CD4-positive, CD25-positive, alpha-beta regulatory T cell (primary cell): ENCODE measurements around the gene PDE4D. TPM values are rescaled to one million over a fixed set of nuclear protein-coding genes. Genes with fewer than 3 reads are reported as not detected.
"Not testable (repeated sequence)": the region's sequence is repeated elsewhere in the genome, so short reads cannot be mapped to it uniquely, and the experiment has no call there.

Experiments
- ATAC-seq, 2 donors: fragments of 150-1000 bp; cut with Tn5 transposase; one replicate each; pipeline ENCODE4 v1.10.0; 2021; ENCODE audit warnings: low read depth in 2 of 2, moderate number of reproducible peaks in 2 of 2, moderate library complexity in 1 of 2
- DNase-seq, 3 donors: peaks; one replicate each; pipeline versions ENCODE4 v3.0.0 to v3.0.0-alpha.2; 2012 to 2022; ENCODE audit warnings: mixed read lengths in 1 of 3
- H3K27ac ChIP-seq: one replicate; pipeline ENCODE4 v1.7.0; 2013; ENCODE audit warnings: mild to moderate bottlenecking, low read length; ENCODE audit not compliant: insufficient read depth, poor library complexity, severe bottlenecking
- H3K27me3 ChIP-seq: one replicate; pipeline ENCODE4 v1.7.0; 2013; ENCODE audit warnings: low read length; ENCODE audit not compliant: control insufficient read depth, insufficient read depth
- H3K36me3 ChIP-seq: one replicate; pipeline ENCODE4 v1.7.0; 2013; ENCODE audit warnings: mild to moderate bottlenecking, low read length, moderate library complexity; ENCODE audit not compliant: control insufficient read depth, insufficient read depth
- H3K4me1 ChIP-seq: 2 replicates; pipeline ENCODE4 v1.7.0; 2013; ENCODE audit warnings: mild to moderate bottlenecking, low read length; ENCODE audit not compliant: insufficient read depth, control insufficient read depth, poor library complexity, severe bottlenecking
- H3K4me3 ChIP-seq: one replicate; pipeline ENCODE4 v1.7.0; 2013; ENCODE audit warnings: low read depth, mild to moderate bottlenecking, low read length, moderate library complexity
- H3K9me3 ChIP-seq, 2 experiments: 1 replicate in 1 of 2; 2 replicates in 1 of 2; pipeline ENCODE4 v1.7.0; 2013; ENCODE audit warnings: low read length in 2 of 2, mild to moderate bottlenecking in 1 of 2, moderate library complexity in 1 of 2; ENCODE audit not compliant: control insufficient read depth in 2 of 2
- H3K27ac Mint-ChIP-seq, 3 donors: one replicate each; pipeline ENCODE4 v1.8.0; 2020 to 2022; ENCODE audit warnings: mild to moderate bottlenecking in 3 of 3, mixed read lengths in 3 of 3, moderate library complexity in 2 of 3
- H3K27me3 Mint-ChIP-seq: one replicate; pipeline ENCODE4 v1.8.0; 2022; ENCODE audit warnings: mild to moderate bottlenecking, mixed read lengths
- H3K36me3 Mint-ChIP-seq: one replicate; pipeline ENCODE4 v1.8.0; 2020; ENCODE audit warnings: mixed read lengths
- H3K4me1 Mint-ChIP-seq, 4 donors: one replicate each; pipeline ENCODE4 v1.8.0; 2020 to 2022; ENCODE audit warnings: mixed read lengths in 4 of 4, mild to moderate bottlenecking in 1 of 4
- H3K4me3 Mint-ChIP-seq, 4 donors: one replicate each; pipeline ENCODE4 v1.8.0; 2020 to 2022; ENCODE audit warnings: mild to moderate bottlenecking in 4 of 4, mixed read lengths in 4 of 4, moderate library complexity in 3 of 4
- H3K9me3 Mint-ChIP-seq, 7 donors: one replicate each; pipeline ENCODE4 v1.8.0; 2020 to 2022; ENCODE audit warnings: mixed read lengths in 7 of 7, mild to moderate bottlenecking in 3 of 7, moderate library complexity in 2 of 7
- polyA plus RNA-seq, 4 donors: library from polyadenylated mRNA; unstranded; fragments of 300-500 nt; fragmentation: Illumina TruSeq; gene quantifications; one replicate each; pipeline ENCODE4 v1.2.3, GENCODE V29; 2021
- total RNA-seq: library from RNA; stranded (reverse); gene quantifications from one replicate; pipeline ENCODE4 v1.2.3, GENCODE V29; 2022

The PDE4D gene
- total and polyA plus RNA-seq, 5 donors from 2014 or later = 2.1 to 39.9 (median 4.8) TPM

GRCh38 chr5:59471463-59471862 is 422.1 kb downstream of the PDE4D start:
- Mint-ChIP-seq H3K27ac (no peak overlapping the region), H3K4me3 (no peak overlapping the region)
- no peak for ATAC-seq

GRCh38 chr5:59467969-59468368 is 425.6 kb downstream of the PDE4D start:
- Mint-ChIP-seq H3K9me3 (peaks cover 0 to 8% (median 0%) of the 10 kb centered on the region in 7 donors), H3K4me1 (no peaks in the 10 kb centered on the region), H3K27ac (no peak overlapping the region), H3K27me3 (no peaks in the 10 kb centered on the region), H3K4me3 (no peak overlapping the region), H3K36me3 (no peaks in the 10 kb centered on the region)
- DNase-seq = no peak
- no peak for ATAC-seq
- no peaks in the 10 kb centered on the region for H3K27me3 ChIP-seq
- no peaks in the 10 kb centered on the region for H3K36me3 ChIP-seq
- H3K4me3 ChIP-seq = no peak overlapping the region
- H3K27ac ChIP-seq = no peak overlapping the region
- H3K4me1 ChIP-seq = no peaks in the 10 kb centered on the region
- no peaks in the 10 kb centered on the region for H3K9me3 ChIP-seq

More at GRCh38 chr5:59471463-59471862, 422.1 kb downstream of the PDE4D start:
- no peaks in the 10 kb centered on the region for H3K27me3 Mint-ChIP-seq
- no peaks in the 10 kb centered on the region for H3K9me3 ChIP-seq
- H3K36me3 Mint-ChIP-seq = no peaks in the 10 kb centered on the region
- peaks cover 0 to 8% (median 0%) of the 10 kb centered on the region in 7 donors for H3K9me3 Mint-ChIP-seq
- H3K4me3 ChIP-seq = no peak overlapping the region
- H3K27ac ChIP-seq = no peak overlapping the region
- no peaks in the 10 kb centered on the region for H3K4me1 Mint-ChIP-seq
- H3K36me3 ChIP-seq = no peaks in the 10 kb centered on the region
- no peaks in the 10 kb centered on the region for H3K27me3 ChIP-seq
- DNase-seq = no peak
- H3K4me1 ChIP-seq = no peaks in the 10 kb centered on the region

GRCh38 chr5:59466271-59466670 is 427.3 kb downstream of the PDE4D start:
- H3K9me3 ChIP-seq = no peaks in the 10 kb centered on the region
- H3K27me3 ChIP-seq = no peaks in the 10 kb centered on the region
- H3K4me3 ChIP-seq = no peak overlapping the region
- ATAC-seq (no peak), DNase-seq (no peak)
- no peaks in the 10 kb centered on the region for H3K36me3 ChIP-seq
- Mint-ChIP-seq H3K4me3 (no peak overlapping the region), H3K4me1 (no peaks in the 10 kb centered on the region), H3K9me3 (peaks cover 0 to 8% (median 0%) of the 10 kb centered on the region in 7 donors), H3K27me3 (no peaks in the 10 kb centered on the region), H3K36me3 (no peaks in the 10 kb centered on the region), H3K27ac (no peak overlapping the region)
- H3K4me1 ChIP-seq = no peaks in the 10 kb centered on the region
- H3K27ac ChIP-seq = no peak overlapping the region

GRCh38 chr5:59464969-59465368 is 428.6 kb downstream of the PDE4D start:
- Histone ChIP-seq H3K4me3 (no peak overlapping the region), H3K36me3 (no peaks in the 10 kb centered on the region), H3K27me3 (no peaks in the 10 kb centered on the region), H3K27ac (no peak overlapping the region), H3K9me3 (no peaks in the 10 kb centered on the region), H3K4me1 (no peaks in the 10 kb centered on the region)
- no peak for DNase-seq
- no peak for ATAC-seq
- no peaks in the 10 kb centered on the region for H3K36me3 Mint-ChIP-seq
- H3K27me3 Mint-ChIP-seq = no peaks in the 10 kb centered on the region
- H3K4me1 Mint-ChIP-seq = no peaks in the 10 kb centered on the region
- peaks cover 0 to 8% (median 0%) of the 10 kb centered on the region in 7 donors for H3K9me3 Mint-ChIP-seq
- no peak overlapping the region for H3K4me3 Mint-ChIP-seq
- no peak overlapping the region for H3K27ac Mint-ChIP-seq

GRCh38 chr5:59463618-59464166 is 429.8 kb downstream of the PDE4D start:
- not testable (repeated sequence) for ATAC-seq, DNase-seq, H3K4me1 ChIP-seq, H3K4me3 Mint-ChIP-seq, H3K27ac ChIP-seq, H3K27me3 ChIP-seq, H3K4me1 Mint-ChIP-seq, H3K4me3 ChIP-seq, H3K36me3 ChIP-seq, H3K27me3 Mint-ChIP-seq, H3K36me3 Mint-ChIP-seq, H3K9me3 ChIP-seq, H3K9me3 Mint-ChIP-seq, H3K27ac Mint-ChIP-seq

GRCh38 chr5:59462956-59463355 is 430.6 kb downstream of the PDE4D start:
- H3K27ac Mint-ChIP-seq = no peak overlapping the region
- no peak overlapping the region for H3K27ac ChIP-seq
- no peaks in the 10 kb centered on the region for H3K36me3 Mint-ChIP-seq
- H3K9me3 ChIP-seq = no peaks in the 10 kb centered on the region
- H3K9me3 Mint-ChIP-seq = peaks cover 0 to 5% (median 0%) of the 10 kb centered on the region in 7 donors
- ATAC-seq = no peak
- no peaks in the 10 kb centered on the region for H3K27me3 ChIP-seq
- peaks cover 3% of the 10 kb centered on the region for H3K27me3 Mint-ChIP-seq
- H3K4me3 ChIP-seq = no peak overlapping the region
- H3K4me1 Mint-ChIP-seq = no peaks in the 10 kb centered on the region
- H3K36me3 ChIP-seq = no peaks in the 10 kb centered on the region
- no peak for DNase-seq
- no peak overlapping the region for H3K4me3 Mint-ChIP-seq
- H3K4me1 ChIP-seq = no peaks in the 10 kb centered on the region

GRCh38 chr5:59460368-59461153 is 433.0 kb downstream of the PDE4D start:
- Mint-ChIP-seq H3K9me3 (peaks cover 0 to 6% (median 1%) of the 10 kb centered on the region in 7 donors), H3K27ac (no peak overlapping the region), H3K27me3 (peaks cover 9% of the 10 kb centered on the region), H3K4me1 (no peaks in the 10 kb centered on the region), H3K4me3 (no peak overlapping the region), H3K36me3 (no peaks in the 10 kb centered on the region)
- H3K4me3 ChIP-seq = no peak overlapping the region
- ATAC-seq (no peak), DNase-seq (no peak)
- no peaks in the 10 kb centered on the region for H3K4me1 ChIP-seq
- no peaks in the 10 kb centered on the region for H3K9me3 ChIP-seq
- H3K27ac ChIP-seq = no peak overlapping the region
- H3K27me3 ChIP-seq = no peaks in the 10 kb centered on the region
- no peaks in the 10 kb centered on the region for H3K36me3 ChIP-seq
